NCI-H1417 (cell line): ENCODE measurements around the gene TRPC1.

Experiments used
- DNase-seq, 3 experiments: peaks; one replicate each; lab custom pipeline; 2025; lab: John Stamatoyannopoulos, UW

Gene TRPC1

DNA sequence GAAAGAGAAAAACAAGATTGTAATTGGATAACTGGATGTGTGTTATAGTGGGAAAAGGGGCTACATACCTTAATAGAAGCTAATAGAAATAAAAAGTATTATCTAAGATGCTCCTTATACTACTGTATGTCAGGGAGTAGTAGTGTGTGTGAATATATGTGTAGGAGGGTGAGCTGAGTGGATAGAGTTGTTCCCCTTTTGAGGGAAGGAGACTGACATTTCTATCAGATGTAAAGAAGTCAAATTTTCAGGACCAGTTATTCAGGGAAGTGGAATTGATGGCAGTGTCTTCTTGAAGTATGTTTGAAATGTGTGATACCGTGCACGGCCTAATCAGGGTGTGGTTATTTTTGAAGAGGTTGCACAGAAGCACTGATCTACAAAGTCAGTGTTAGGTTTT is 116.0 kb downstream of the TRPC1 start:
- no peak for DNase-seq

DNA sequence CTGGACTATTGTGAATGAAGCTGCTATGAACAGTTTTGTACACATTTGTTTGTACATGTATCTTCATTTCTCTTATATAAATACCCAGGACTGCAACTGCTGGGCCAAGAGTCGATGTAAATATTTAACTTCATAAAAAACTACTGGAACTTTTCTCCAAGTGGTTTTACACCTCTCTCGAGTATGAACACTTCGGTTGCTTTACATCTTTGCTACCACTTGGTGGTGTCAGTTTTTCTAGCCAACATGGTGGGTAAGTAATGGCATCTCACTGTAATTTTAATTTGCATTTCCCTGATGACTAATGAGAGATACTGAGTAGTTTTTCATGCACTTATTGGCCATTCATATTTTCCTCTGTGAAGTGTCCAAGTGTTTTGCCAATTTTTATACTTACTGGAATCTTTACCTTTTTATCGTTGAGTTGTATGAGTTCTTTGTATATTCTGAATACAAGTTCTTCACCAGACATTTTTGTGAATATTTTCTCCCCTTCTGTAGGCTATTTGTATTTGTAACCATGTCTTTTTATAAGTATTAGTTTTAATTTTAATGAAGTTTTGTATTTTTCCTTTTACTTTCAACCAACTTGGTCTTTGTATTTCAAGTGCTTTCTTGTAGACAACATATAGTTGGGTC is 120.6 kb downstream of the TRPC1 start:
- peak in 2 of 3 experiments; percentile 15 to 47 for DNase-seq

DNA sequence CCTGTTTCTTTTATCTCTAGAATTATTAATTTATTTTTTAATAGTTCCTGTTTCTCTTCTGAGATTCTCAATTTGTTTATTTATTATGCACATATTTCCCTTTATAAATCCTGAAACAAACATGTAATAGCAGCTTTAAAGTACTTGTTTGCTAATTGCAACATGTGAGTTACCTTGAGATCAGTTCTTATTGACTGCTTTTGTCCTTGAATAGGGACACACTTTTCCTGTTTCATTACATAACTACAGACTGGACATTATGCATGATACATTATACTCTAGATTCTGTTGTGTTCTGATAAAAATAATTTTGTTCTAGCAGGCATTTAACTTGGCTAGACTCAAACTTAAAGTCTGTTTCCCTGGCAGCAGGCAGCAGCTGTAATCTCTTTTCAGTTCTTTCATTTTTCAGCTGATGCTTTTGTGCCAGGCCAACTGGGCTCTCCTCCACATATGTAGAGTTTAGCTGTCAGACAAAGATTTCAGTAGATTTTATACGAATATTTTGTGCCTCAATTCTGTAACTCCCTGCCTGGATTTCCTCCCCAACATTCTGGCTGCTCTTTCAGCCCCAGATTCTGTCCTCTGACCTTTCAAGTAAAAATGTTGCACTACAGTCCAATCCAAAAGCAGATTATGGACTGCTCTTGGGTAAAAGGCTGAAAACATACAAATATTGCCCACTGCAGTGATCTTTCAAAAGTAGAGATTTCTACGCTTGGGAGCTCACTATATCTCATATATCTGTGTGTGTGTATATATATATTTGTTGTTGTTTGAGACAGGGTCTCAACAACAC is 123.1 kb downstream of the TRPC1 start:
- no peak for DNase-seq

DNA sequence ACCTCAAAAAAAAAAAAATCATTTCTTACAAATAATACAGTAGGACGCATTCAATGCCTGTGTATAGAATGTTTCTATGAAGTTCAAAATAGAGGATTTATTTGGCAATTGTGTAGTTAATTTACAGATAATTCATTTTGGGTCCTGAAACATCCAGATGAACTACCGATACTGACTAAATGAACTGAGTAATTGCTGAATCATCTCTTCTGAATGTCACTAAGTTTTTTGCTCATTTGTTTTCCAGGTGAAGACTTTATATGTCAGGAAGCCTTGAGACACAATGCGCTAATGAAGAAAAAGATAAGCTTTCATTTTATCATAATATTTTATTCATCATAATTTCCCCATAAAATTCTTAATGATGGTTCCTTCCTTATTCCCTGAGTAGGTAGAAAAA is 125.3 kb downstream of the TRPC1 start:
- DNase-seq: no peak

DNA sequence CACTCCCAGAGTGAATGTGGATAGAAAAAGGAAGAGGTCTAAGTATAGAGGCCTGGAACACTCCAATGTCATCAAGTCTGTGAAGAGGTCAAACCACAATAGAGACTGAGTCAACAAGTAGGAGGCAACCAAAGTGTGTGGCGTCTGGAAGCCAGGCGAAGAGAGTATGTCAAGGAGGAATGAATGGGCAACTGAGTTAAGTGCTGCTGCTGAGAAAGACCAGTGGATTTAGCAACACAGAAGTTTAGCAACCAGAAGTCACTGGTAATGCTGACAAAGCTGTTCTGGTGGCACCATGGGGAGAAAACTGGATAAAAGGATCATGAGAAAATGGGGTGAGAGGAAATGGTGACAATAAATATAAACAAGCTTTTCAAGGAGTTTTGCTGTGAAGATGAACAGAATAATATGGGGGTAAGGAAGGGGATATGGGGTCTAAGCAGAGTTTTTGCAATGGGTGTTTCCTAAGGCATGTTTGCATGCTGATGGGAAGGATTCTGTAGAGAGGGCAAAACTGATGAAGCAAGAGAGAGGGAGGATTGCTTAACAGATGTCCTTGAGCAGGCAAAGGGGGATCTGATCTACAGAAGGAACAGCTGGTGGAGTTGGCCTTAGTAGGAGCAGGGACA is 126.7 kb downstream of the TRPC1 start:
- peak in 1 of 3 experiments; percentile 57 for DNase-seq

DNA sequence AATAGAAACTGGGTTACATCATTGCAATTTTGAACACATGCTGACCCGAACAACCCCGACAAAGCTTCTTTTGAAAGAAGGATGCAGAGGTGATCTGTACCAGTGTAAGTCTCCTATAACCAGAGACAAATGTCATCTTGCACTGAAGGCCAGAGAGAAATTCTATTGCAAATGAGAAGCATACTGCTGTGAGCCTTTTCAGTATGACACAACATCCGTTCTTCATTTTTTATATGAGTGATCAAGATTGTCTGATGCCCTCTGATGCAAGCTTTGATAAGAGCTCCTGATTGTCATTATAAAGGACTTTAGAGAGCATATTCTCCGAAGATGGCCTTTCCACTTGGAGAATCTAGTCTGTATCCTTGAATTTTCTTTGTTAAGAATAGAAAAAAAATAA is 128.2 kb downstream of the TRPC1 start:
- no peak for DNase-seq

DNA sequence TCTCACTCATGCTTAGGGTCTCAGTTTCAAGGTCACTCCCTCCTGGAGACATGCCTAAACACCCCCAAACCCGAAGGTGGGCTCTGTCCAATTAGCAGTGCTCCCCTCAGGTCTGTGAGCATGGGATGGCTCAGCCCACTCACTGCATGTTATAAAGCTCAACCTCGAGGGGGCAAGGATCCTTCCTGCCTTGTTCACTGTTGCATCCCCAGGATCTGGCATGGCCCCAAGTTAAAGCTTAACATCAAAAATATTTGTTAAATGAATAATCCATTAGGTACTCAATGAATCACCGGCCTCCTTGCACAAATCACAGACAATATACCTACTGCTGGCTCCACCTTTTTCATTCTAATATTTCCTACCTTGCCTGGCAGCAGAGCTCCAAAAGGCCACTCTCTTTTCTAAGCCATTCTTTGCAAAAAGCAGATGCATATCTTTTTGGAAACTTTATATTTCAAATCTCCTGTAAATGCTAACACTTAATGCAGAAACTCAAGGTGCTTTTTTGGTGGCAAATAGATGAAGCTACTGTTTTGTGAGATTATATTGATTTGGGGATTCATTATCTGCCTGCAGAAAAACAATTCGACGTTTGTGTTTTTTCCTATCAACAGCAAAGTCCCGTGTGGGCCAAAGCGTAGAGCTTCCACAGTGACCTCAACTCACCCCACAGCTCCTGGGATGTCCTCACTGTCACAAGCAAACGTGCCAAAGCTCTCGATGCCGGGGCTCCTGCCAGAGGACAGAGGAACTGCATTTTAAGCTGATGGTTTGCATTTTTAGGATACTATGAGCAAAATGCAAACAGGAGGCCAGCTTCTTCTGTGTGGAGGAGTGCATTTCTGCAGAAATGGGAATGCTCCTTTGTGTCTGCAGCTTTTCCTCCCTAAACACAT is 129.7 kb downstream of the TRPC1 start:
- DNase-seq: no peak

DNA sequence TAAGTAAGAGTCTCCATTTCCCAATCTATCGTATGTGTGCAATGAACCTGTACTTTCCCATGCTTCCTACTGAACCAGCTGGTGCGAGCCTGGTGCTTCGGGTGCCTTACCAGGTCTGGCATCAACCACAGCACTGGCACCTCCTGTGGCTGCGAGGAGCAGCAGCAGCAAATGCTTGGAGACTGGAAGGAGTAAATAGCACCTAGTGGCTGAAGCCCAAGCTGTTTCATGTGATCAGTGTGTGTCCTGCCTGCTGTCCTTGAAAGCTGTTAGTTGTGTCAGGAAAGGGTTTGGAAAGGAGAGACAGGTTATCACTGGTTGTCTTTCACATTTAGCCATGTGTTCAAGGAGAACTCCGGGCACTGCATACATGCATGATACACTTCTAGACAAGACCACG is 133.2 kb downstream of the TRPC1 start:
- DNase-seq: peak in 1 of 3 experiments; percentile 17
